Upper lobe of right lung (tissue), 1 donor: ENCODE data around the gene TNFAIP2. TPM values are rescaled to one million over a fixed set of nuclear protein-coding genes. Genes with fewer than 3 reads are reported as not detected.

Experiments used
- ATAC-seq: fragments of 200-7000 bp; cut with Tn5 transposase; one replicate; pipeline ENCODE4 v1.9.1; 2020; ENCODE audit warnings: mild to moderate bottlenecking, moderate library complexity
- DNase-seq: peaks from one replicate; pipeline ENCODE4 v3.0.0-alpha.2; 2020
- H3K27ac ChIP-seq: fragments of 200-600 bp; one replicate; pipeline ENCODE4 v1.8.0; 2022
- H3K27me3 ChIP-seq: fragments of 200-600 bp; one replicate; pipeline ENCODE4 v1.8.0; 2022; ENCODE audit warnings: mild to moderate bottlenecking
- H3K36me3 ChIP-seq: fragments of 200-600 bp; one replicate; pipeline ENCODE4 v1.8.0; 2022
- H3K4me1 ChIP-seq: fragments of 200-600 bp; one replicate; pipeline ENCODE4 v1.8.0; 2022
- H3K4me3 ChIP-seq: fragments of 200-600 bp; one replicate; pipeline ENCODE4 v1.8.0; 2022; ENCODE audit warnings: mild to moderate bottlenecking
- H3K9me3 ChIP-seq: fragments of 200-600 bp; one replicate; pipeline ENCODE4 v1.8.0; 2022
- CTCF ChIP-seq: fragments of 200-600 bp; IDR thresholded peaks from one replicate; pipeline ENCODE4 v1.8.0; 2022; ENCODE audit warnings: antibody characterized with exemption
- intact Hi-C: fragments of 100-400 bp; cut with DNase I; formaldehyde crosslinking; loops from one replicate; pipeline ENCODE4 v1.11.0; 2022
- total RNA-seq: library from RNA; stranded (reverse); fragmentation: NEBNext Ultra II Directional; extraction: Animal tissue kit (Norgen Biotek cat#: 25700); gene quantifications from one replicate; pipeline ENCODE4 v1.2.1, GENCODE V29; 2021
- donor health status: DM: no; HTN: yes; CAD: no; lungs with severe emphysema.

TNFAIP2 gene
- total RNA-seq, 1 donor from 2014 or later, result 158 TPM

GRCh38 chr14:103134405-103134804 is 11.1 kb downstream of the TNFAIP2 start:
- peaks cover 55% of the 10 kb centered on the region for H3K36me3 ChIP-seq
- no peak for ATAC-seq
- H3K9me3 ChIP-seq, result no peaks in the 10 kb centered on the region
- no peak for TF ChIP-seq CTCF
- no peaks in the 10 kb centered on the region for H3K27me3 ChIP-seq
- no peak for DNase-seq
- intact Hi-C loops, result no loop called here
- H3K27ac ChIP-seq, result no peak overlapping the region
- H3K4me1 ChIP-seq, result peaks cover 15% of the 10 kb centered on the region
- H3K4me3 ChIP-seq, result no peak overlapping the region

GRCh38 chr14:103134919-103135318 is 11.7 kb downstream of the TNFAIP2 start:
- Histone ChIP-seq H3K4me3 (no peak overlapping the region), H3K9me3 (no peaks in the 10 kb centered on the region), H3K4me1 (peaks cover 15% of the 10 kb centered on the region), H3K27ac (no peak overlapping the region), H3K27me3 (no peaks in the 10 kb centered on the region), H3K36me3 (peaks cover 51% of the 10 kb centered on the region)
- no peak for ATAC-seq
- DNase-seq, result no peak
- intact Hi-C loops, result no loop called here
- no peak for TF ChIP-seq CTCF

GRCh38 chr14:103135333-103136260 is 12.3 kb downstream of the TNFAIP2 start:
- Histone ChIP-seq H3K27ac (no peak overlapping the region), H3K9me3 (no peaks in the 10 kb centered on the region), H3K4me3 (no peak overlapping the region), H3K27me3 (no peaks in the 10 kb centered on the region), H3K36me3 (peaks cover 44% of the 10 kb centered on the region), H3K4me1 (peaks cover 10% of the 10 kb centered on the region)
- DNase-seq, result no peak
- ATAC-seq, result no peak
- no peak for TF ChIP-seq CTCF
- intact Hi-C loops, result no loop called here

GRCh38 chr14:103136388-103137271 is 13.4 kb downstream of the TNFAIP2 start:
- H3K36me3 ChIP-seq, result peaks cover 36% of the 10 kb centered on the region
- no peaks in the 10 kb centered on the region for H3K27me3 ChIP-seq
- DNase-seq, result no peak
- H3K4me1 ChIP-seq, result peaks cover 7% of the 10 kb centered on the region
- peak; percentile 42 for ATAC-seq
- H3K4me3 ChIP-seq, result no peak overlapping the region
- no peaks in the 10 kb centered on the region for H3K9me3 ChIP-seq
- TF ChIP-seq CTCF, result no peak
- no peak overlapping the region for H3K27ac ChIP-seq
- intact Hi-C loops, result no loop called here

- intact Hi-C loops, result no loop called here
- no peaks in the 10 kb centered on the region for H3K27me3 ChIP-seq
- H3K27ac ChIP-seq, result no peak overlapping the region
- DNase-seq (no peak), ATAC-seq (peak; percentile 1)
- no peaks in the 10 kb centered on the region for H3K4me1 ChIP-seq
- H3K36me3 ChIP-seq, result peaks cover 32% of the 10 kb centered on the region
- H3K9me3 ChIP-seq, result no peaks in the 10 kb centered on the region
- no peak for TF ChIP-seq CTCF
- H3K4me3 ChIP-seq, result no peak overlapping the region
Observed at GRCh38 chr14:103137689-103138300, 14.5 kb downstream of the TNFAIP2 start.
